ENCODE data around the gene FAAH.

Gene FAAH

DNA sequence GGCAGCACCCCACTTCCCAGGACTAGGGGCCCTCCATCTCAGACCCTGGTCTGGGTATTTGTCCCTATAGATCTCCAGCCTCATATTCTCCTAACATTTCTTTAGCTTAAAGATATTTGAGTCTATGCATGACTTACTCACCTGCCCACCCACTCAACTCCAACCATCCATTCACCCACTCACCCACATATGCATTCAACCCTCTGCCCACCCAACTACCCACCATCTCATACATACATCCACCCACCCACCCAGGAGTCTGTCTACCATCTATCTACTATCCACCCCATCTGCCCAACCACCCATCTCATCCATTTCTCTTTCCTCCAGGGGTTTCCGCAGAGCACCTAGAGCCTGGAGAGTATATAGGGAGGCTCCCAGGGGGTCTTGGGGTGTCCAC lies 42.7 kb downstream of the FAAH start:
- Histone ChIP-seq H3K9me3 (ENCODE audit: low read length) (no peaks in the 10 kb centered on the region), H3K36me3 (ENCODE audit: insufficient read depth, low read length) (no peaks in the 10 kb centered on the region), H3K4me3 (ENCODE audit: low read length) (no peak overlapping the region), H3K27me3 (ENCODE audit: insufficient read depth, low read length) (peaks cover 19% of the 10 kb centered on the region), H2AFZ (ENCODE audit: low read depth, low read length) (no peak overlapping the region), H3K4me1 (ENCODE audit: insufficient read depth, low read length) (no peaks in the 10 kb centered on the region)

DNA sequence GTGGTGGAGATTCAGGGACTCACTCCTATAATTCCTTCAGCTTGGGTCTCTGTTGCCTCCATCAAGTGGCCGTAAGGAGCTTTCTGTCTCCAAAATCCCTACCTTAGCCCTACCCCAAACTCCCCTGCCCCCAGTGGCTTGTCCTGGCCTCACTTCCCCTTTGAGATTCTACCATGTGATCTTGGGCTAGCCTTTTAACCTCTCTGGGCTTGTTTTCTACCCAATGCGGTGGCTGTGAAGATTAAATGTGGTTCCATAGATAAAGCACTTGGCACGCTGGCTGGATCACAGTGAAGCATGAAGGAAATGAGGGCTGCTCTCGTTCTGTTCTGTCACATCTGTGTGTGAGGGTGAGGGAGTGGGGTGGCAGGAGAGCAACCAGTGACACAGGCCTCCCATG lies 43.6 kb downstream of the FAAH start:
- Histone ChIP-seq H3K4me1 (ENCODE audit: insufficient read depth, low read length) (peaks cover under 1% of the 10 kb centered on the region), H3K4me3 (ENCODE audit: low read length) (no peak overlapping the region), H3K36me3 (ENCODE audit: insufficient read depth, low read length) (no peaks in the 10 kb centered on the region), H3K9me3 (ENCODE audit: low read length) (no peaks in the 10 kb centered on the region), H2AFZ (ENCODE audit: low read depth, low read length) (no peak overlapping the region), H3K27me3 (ENCODE audit: insufficient read depth, low read length) (peaks cover 19% of the 10 kb centered on the region)

DNA sequence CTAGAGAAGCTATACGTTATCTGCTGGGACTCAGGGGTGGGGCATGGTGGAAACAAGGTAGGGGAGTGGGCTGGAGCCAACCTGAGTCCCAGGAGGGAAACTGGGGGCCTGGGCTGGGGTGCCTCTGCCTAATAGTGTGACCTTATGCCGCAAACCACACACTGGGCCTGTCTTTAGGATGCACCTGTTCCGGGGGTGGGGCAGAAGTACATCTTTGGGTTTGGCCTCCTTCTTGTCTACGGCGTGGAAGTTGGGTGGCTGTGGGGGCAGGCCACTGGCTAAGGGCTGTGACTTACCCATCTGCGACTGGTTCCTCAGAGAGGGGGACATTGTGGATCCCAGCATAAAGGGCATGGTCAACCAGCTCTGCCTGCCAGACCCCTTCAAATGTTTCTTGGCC lies 44.2 kb downstream of the FAAH start:
- H2AFZ ChIP-seq (ENCODE audit: low read depth, low read length): no peak overlapping the region
- H3K4me3 ChIP-seq (ENCODE audit: low read length): no peak overlapping the region

DNA sequence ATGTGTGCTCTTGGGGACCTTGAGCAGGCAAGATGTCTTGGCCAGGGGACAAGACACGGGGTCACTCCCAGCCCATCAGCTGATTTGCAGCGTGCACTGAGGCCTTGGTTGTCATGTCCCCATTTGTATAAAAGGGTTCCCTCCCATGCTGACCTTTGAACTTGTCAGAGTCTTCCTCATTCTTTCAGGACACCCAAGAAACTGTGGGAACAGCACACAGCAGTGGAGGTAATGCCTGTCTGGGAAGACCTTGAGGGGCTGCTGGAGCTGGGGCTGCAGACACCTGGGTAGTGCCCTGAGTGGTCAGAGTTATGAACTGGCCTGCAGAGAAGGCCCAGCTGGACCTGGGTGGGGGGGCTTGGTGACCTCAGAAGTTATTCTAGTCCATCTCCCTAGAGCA lies 46.4 kb downstream of the FAAH start:
- no peak overlapping the region for H2AFZ ChIP-seq (ENCODE audit: low read depth, low read length)

More for the DNA sequence above, 44.2 kb downstream of the FAAH start:
- Histone ChIP-seq H3K4me1 (ENCODE audit: insufficient read depth, low read length) (peaks cover 4% of the 10 kb centered on the region), H3K36me3 (ENCODE audit: insufficient read depth, low read length) (no peaks in the 10 kb centered on the region), H3K27me3 (ENCODE audit: insufficient read depth, low read length) (peaks cover 13% of the 10 kb centered on the region), H3K9me3 (ENCODE audit: low read length) (no peaks in the 10 kb centered on the region)

DNA sequence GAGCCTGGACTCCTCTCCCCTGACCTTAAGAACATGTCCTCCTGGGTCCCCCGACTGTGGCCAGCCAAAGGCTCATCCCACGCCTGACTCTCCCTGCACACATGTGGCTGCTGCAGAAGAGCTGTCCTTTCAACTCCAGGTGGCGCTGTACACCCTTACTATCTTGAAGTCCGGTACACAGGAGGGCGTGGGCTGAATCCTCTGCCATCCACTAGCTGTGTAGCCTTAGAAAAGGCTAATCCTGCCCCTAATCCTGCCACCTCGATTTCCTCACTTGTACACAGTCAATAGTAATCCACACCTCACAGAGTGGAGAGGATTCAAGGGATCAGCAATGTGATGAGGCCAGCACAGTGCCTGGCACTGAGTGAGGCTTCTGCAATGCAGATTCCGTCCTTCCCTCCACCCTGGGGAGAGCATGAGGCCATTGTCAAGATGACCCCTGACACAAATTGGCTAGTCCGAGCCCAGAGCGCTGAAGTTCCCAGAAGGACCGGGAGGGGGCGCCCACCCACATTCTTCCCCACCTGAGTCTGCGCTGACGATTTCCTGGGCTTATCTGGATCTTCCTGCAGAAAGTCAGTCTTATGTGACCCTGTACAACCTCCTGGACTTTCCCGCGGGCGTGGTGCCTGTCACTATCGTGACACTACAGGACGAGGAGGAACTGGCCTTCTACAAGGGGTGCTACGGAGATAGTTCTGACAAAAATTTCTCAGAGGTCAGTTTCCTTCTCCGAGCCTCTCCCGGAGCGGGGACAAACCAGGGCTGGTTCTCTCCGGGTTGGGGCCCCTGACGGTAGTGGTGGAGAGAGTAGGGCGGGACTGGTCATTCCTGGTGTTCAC lies 48.4 kb downstream of the FAAH start:
- peaks cover 4% of the 10 kb centered on the region for H3K4me1 ChIP-seq (ENCODE audit: insufficient read depth, low read length)
- peaks cover 27% of the 10 kb centered on the region for H3K27me3 ChIP-seq (ENCODE audit: insufficient read depth, low read length)
- no peaks in the 10 kb centered on the region for H3K36me3 ChIP-seq (ENCODE audit: insufficient read depth, low read length)
- peak overlapping the region; percentile 27 for H3K4me3 ChIP-seq (ENCODE audit: low read length)
- H2AFZ ChIP-seq (ENCODE audit: low read depth, low read length): peak overlapping the region; percentile 3
- H3K9me3 ChIP-seq (ENCODE audit: low read length): no peaks in the 10 kb centered on the region

More for the DNA sequence above, 46.4 kb downstream of the FAAH start:
- no peaks in the 10 kb centered on the region for H3K36me3 ChIP-seq (ENCODE audit: insufficient read depth, low read length)
- peaks cover 4% of the 10 kb centered on the region for H3K4me1 ChIP-seq (ENCODE audit: insufficient read depth, low read length)
- no peaks in the 10 kb centered on the region for H3K9me3 ChIP-seq (ENCODE audit: low read length)
- H3K27me3 ChIP-seq (ENCODE audit: insufficient read depth, low read length): peaks cover 7% of the 10 kb centered on the region
- H3K4me3 ChIP-seq (ENCODE audit: low read length): no peak overlapping the region

DNA sequence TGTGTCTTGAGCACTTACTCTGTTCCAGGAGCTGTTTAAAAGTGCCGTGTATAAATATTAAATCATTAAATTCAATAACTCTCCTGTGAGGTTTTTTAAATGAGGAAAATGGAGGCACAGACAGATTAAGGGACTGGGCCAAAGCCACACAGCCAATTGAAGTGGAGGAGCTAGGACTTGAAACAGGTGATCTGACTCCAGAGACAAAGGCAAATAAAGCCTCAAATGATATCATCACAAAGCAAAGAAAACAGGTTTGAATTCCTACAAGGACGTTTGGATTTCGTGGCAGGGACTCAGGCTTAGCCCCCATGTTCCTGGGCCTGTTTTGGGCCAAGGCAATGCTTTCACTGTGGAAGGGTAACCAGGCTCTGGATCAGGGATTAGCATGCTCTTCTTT lies 50.3 kb downstream of the FAAH start:
- Histone ChIP-seq H3K27me3 (ENCODE audit: insufficient read depth, low read length) (peaks cover 46% of the 10 kb centered on the region), H2AFZ (ENCODE audit: low read depth, low read length) (no peak overlapping the region), H3K4me3 (ENCODE audit: low read length) (no peak overlapping the region), H3K4me1 (ENCODE audit: insufficient read depth, low read length) (peaks cover 11% of the 10 kb centered on the region), H3K9me3 (ENCODE audit: low read length) (no peaks in the 10 kb centered on the region), H3K36me3 (ENCODE audit: insufficient read depth, low read length) (no peaks in the 10 kb centered on the region)

DNA sequence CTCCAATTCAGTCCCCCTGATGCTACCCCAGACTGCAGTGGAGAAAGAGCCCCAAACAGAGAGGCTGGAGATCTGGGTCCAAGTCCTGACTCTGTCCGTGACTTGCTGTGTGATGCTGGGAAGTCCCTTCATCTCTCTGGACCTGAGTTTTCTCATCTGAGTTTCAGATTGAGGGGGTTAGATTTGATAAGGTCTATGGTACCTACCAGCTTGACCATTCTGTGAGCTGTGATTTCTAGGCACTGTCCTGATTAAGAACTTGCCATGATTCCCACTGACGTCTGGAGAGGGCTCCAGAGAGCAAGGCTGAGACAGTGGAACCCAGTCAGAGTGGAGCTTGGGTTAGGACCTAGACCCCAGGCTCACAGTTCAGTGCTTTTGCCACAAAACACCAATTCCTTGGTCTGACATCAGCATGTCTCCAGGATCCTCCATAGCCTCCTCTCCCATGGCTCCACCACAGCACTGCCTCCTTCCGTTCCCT lies 51.7 kb downstream of the FAAH start:
- no peaks in the 10 kb centered on the region for H3K36me3 ChIP-seq (ENCODE audit: insufficient read depth, low read length)
- no peak overlapping the region for H2AFZ ChIP-seq (ENCODE audit: low read depth, low read length)
- H3K9me3 ChIP-seq (ENCODE audit: low read length): no peaks in the 10 kb centered on the region
- H3K4me3 ChIP-seq (ENCODE audit: low read length): no peak overlapping the region
- H3K4me1 ChIP-seq (ENCODE audit: insufficient read depth, low read length): peaks cover 11% of the 10 kb centered on the region
- H3K27me3 ChIP-seq (ENCODE audit: insufficient read depth, low read length): peaks cover 59% of the 10 kb centered on the region

DNA sequence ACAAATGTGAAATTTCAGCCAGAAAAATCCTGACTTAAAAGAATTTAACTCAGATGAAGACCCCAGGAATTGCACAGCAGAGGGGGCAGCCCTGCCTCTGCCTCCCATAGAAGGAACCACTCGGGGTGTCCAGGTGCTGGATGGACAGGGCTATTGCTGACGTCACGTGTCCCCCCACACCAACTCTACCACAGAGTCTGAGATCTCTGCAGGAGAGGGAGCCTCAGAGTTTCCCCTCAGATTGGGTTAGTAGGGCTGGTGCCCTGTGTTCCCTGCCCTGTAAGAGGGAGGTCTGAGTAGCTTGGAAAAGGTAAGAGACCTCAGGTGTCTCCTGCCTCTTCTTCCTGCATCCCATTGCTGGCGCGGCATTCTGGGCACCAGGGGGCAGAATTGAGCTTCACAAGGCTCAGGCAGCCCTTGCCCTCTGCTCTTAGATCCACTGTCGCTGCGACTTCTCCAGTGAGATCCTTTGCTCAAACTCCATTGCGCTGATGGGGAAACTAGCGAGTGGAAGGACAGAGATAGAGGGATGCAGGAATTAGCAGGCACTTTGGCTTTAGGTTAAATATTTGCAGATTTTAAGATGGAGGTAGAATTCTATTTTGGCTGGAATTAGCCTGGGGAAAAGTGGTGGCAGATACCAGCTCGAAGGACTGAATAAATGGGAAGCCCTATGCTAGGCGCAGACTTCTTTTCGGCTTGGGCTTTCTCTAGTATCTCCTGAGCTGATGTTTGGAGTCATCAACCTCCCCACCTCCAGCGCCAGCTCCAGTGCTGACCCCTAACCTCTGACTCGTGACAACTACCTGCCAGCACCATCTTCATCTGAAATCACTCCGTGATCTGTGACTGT lies 52.8 kb downstream of the FAAH start:
- no peak overlapping the region for H2AFZ ChIP-seq (ENCODE audit: low read depth, low read length)
- no peaks in the 10 kb centered on the region for H3K9me3 ChIP-seq (ENCODE audit: low read length)
- H3K4me1 ChIP-seq (ENCODE audit: insufficient read depth, low read length): peaks cover 11% of the 10 kb centered on the region
- peaks cover 69% of the 10 kb centered on the region for H3K27me3 ChIP-seq (ENCODE audit: insufficient read depth, low read length)
- no peak overlapping the region for H3K4me3 ChIP-seq (ENCODE audit: low read length)
- H3K36me3 ChIP-seq (ENCODE audit: insufficient read depth, low read length): no peaks in the 10 kb centered on the region

DNA sequence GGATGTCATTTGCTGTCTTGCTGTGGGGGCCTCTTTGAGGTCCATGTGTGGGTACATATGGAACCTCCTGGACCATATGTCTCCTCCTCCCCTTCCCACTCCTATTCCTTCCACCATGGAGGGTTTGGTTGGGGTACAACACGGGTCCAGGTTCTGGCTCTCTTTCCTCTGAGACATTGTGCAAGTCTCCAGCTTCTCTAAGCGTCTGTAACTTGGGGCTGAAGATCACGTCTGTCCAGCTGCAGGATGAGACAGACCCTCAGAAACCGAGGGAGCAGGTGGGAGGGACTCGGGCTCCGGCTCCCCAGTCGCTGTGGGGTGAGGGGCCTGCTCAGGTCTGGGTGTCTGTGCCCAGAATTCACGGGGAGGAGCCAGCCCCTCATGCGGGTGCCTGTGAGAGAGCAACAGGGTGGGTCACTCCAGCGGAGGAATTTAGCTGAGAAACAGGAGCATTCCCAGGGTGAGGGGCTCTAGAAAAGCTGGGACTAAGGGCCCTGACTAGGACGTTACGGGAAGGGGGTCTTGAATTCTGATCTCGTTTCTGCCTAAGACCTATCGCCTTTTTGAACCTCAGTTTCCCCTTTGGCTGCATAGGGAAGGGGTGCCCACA lies 53.5 kb downstream of the FAAH start:
- H3K4me1 ChIP-seq (ENCODE audit: insufficient read depth, low read length): peaks cover 11% of the 10 kb centered on the region
- H3K4me3 ChIP-seq (ENCODE audit: low read length): no peak overlapping the region
- no peaks in the 10 kb centered on the region for H3K36me3 ChIP-seq (ENCODE audit: insufficient read depth, low read length)
- H2AFZ ChIP-seq (ENCODE audit: low read depth, low read length): no peak overlapping the region
- H3K27me3 ChIP-seq (ENCODE audit: insufficient read depth, low read length): peaks cover 76% of the 10 kb centered on the region
- H3K9me3 ChIP-seq (ENCODE audit: low read length): no peaks in the 10 kb centered on the region

DNA sequence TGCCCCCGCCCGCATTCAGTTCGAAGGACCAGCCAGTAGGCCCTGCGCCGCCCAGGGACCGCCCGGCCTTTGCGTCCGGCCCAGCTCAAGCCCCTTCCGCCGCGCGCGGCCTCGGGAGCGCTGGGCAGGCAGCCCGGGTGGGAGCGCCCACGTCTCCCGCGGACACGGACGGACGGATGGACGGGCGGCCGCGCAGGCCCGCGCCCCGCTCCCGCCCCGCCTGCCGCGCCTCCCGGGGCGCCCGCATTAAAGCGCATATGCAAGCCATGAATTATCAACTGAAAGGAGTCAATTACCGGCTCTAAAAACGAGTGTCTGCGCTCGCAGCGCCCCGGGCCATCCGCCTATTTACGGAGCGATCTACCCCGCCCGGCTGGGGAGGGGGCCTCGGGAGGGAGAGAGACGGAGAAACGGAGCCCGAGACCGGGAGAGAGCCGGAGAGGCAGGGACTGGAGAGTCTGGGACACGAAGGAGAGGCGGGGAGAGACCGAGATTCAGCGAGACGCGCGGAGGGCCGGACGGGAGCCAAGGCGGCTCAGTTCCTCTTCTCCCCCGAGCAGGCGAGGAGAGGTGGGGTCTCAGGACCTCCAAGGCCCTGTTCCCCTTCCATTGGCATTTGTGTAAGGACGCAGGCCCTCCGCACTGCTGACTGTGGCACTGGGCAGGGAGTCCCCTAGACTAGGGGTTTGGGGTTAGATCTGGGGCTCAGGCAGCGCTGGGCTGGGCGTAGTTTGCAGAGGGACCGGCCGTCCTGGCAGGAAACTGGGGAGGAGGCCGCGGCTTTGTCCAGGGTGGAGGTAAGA lies 54.2 kb downstream of the FAAH start:
- Histone ChIP-seq H3K36me3 (ENCODE audit: insufficient read depth, low read length) (no peaks in the 10 kb centered on the region), H2AFZ (ENCODE audit: low read depth, low read length) (no peak overlapping the region), H3K4me1 (ENCODE audit: insufficient read depth, low read length) (peaks cover 7% of the 10 kb centered on the region), H3K9me3 (ENCODE audit: low read length) (no peaks in the 10 kb centered on the region), H3K27me3 (ENCODE audit: insufficient read depth, low read length) (peaks cover 83% of the 10 kb centered on the region), H3K4me3 (ENCODE audit: low read length) (peak overlapping the region; percentile 12)

DNA sequence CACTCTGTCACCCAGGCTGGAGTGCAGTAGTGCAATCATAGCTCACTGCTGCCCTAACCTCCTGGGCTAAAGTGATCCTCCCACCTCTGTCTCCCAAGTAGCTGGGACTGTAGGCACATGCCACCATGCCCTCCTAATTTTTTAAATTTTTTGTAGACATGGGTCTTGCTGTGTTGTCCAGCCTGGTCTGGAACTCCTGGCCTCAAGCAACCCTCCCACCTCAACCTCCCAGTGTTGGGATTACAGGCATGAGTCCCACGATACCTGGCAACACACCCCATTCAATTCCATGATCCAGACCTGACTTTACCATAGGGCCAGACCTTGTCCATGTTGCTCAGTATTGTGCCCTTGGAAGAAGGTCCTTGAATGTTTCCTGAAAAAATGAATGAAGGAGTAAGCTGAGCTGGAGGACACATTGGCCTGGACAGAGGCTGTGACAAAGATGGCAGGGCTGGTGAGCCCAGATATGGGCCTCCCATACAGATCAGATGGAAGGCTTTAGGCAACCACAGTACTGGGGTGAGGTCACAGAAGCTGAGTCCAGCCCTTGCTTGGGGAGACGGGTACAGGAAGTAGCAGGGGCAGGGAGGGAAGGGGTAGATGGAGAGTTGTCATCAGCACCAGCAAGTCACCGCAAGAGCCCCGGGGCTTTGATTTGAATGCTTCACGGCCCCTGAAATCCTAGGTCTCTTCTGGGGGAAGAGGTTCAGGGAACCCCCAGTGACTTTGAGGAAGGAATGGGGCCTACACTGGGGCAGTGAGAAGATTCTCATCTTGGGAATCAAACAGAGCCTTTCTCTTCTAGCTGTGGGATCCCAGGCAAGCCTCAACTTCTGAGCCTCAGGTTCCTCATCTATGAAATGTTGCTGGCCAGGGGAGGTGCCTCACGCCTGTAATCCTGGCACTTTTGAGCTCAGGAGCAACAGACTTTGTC lies 55.4 kb downstream of the FAAH start:
- H3K36me3 ChIP-seq (ENCODE audit: insufficient read depth, low read length): no peaks in the 10 kb centered on the region
- H3K4me3 ChIP-seq (ENCODE audit: low read length): no peak overlapping the region
- H3K27me3 ChIP-seq (ENCODE audit: insufficient read depth, low read length): peaks cover 94% of the 10 kb centered on the region
- H3K4me1 ChIP-seq (ENCODE audit: insufficient read depth, low read length): peaks cover 7% of the 10 kb centered on the region
- no peaks in the 10 kb centered on the region for H3K9me3 ChIP-seq (ENCODE audit: low read length)
- H2AFZ ChIP-seq (ENCODE audit: low read depth, low read length): no peak overlapping the region

DNA sequence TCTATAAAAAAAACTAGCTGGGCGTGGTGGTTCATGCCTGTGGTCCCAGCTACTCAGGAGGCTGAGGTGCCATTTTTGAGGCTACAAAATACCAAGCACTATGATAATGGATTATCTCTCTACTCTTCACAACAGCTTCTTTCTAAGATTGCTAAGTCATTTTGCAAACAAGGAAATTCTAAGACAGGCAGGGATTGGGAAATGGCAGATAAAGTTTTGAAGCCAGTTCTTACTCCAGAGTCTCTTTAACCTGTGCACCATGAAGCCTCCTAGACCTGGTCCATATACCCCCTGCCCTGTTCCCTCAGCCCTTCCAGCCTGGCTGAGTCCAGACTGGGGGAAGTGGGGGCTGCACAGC lies 56.0 kb downstream of the FAAH start:
- Histone ChIP-seq H3K4me3 (ENCODE audit: low read length) (no peak overlapping the region), H3K4me1 (ENCODE audit: insufficient read depth, low read length) (peaks cover 7% of the 10 kb centered on the region), H3K36me3 (ENCODE audit: insufficient read depth, low read length) (no peaks in the 10 kb centered on the region), H3K9me3 (ENCODE audit: low read length) (no peaks in the 10 kb centered on the region), H3K27me3 (ENCODE audit: insufficient read depth, low read length) (peaks cover 93% of the 10 kb centered on the region), H2AFZ (ENCODE audit: low read depth, low read length) (no peak overlapping the region)

Data from neuron (in vitro differentiated cells).